ENCODE measurements around the gene VPS13C. TPM values are rescaled to one million over a fixed set of nuclear protein-coding genes. Genes with fewer than 3 reads are reported as not detected.

The VPS13C gene
- total RNA-seq, 2 experiments from 2014 or later = 68.9 to 88.8 TPM

- ATAC-seq = no peak
- H3K9me3 Mint-ChIP-seq (ENCODE audit: low read depth) = peaks cover 2% of the 10 kb centered on the region
These were observed 28.1 kb upstream of the VPS13C start for GRCh38 chr15:62088353-62088693.

DNA sequence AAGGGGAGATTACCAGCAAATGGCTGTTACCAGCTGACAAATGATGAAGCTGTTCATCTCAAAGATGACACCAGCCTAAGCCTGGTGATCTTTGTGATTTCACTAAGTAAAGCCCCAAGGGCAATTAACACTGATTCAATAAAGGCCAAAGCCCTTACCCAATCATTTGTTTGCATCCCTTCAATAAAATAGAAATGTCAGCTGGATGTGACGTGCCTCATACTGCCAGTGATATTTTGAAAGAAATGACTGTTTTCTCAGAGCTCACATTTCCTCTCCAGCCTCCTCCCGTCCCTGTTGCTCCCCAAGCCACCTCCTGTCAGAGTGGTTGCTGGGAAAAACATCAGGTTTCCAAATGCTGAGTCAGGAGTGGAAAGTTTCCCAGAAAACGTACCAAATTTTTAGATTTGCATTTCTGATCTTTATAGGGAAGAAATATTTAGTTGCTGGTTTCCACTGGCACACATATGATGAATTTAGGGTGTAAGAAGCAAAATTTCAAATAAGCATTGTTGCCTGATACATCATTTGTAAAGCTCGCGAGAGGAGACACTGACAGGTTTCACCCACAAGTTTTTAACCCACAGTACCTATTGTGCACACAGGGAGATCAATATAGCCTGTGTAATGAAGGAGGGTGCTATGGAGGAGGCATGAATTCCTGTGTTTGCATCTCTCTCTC lies 27.6 kb upstream of the VPS13C start:
- Mint-ChIP-seq H3K4me3 (no peak overlapping the region), H3K9me3 (ENCODE audit: low read depth) (peaks cover 2% of the 10 kb centered on the region), H3K4me1 (no peaks in the 10 kb centered on the region), H3K36me3 (no peaks in the 10 kb centered on the region), H3K27me3 (no peaks in the 10 kb centered on the region), H3K27ac (no peak overlapping the region)
- ATAC-seq = no peak
- DNase-seq = no peak
- CTCF ChIA-PET = interaction anchor here (1.0 kb wide), 1 partner anchor 11 kb away, joined by 3 read pairs; no protein-coding TSS in a partner anchor

More at GRCh38 chr15:62088353-62088693, 28.1 kb upstream of the VPS13C start:
- DNase-seq = no peak
- CTCF ChIA-PET = interaction anchor here (0.5 to 1.0 kb wide), 2 partner anchors 10 to 1979 kb away, joined by 3 read pairs; no protein-coding TSS in a partner anchor
- Mint-ChIP-seq H3K36me3 (no peaks in the 10 kb centered on the region), H3K27me3 (no peaks in the 10 kb centered on the region), H3K4me1 (no peaks in the 10 kb centered on the region), H3K4me3 (no peak overlapping the region), H3K27ac (no peak overlapping the region)

GRCh38 chr15:62085740-62086139 lies 25.5 kb upstream of the VPS13C start:
- Mint-ChIP-seq H3K4me3 (no peak overlapping the region), H3K27me3 (no peaks in the 10 kb centered on the region), H3K36me3 (no peaks in the 10 kb centered on the region), H3K27ac (no peak overlapping the region), H3K9me3 (ENCODE audit: low read depth) (peaks cover 2% of the 10 kb centered on the region), H3K4me1 (no peaks in the 10 kb centered on the region)
- CTCF ChIA-PET = no interaction called here
- DNase-seq = no peak
- ATAC-seq = no peak

GRCh38 chr15:62083194-62084154 lies 23.2 kb upstream of the VPS13C start:
- ATAC-seq = no peak
- Mint-ChIP-seq H3K36me3 (no peaks in the 10 kb centered on the region), H3K9me3 (ENCODE audit: low read depth) (peaks cover 2% of the 10 kb centered on the region), H3K27ac (no peak overlapping the region), H3K4me1 (no peaks in the 10 kb centered on the region), H3K27me3 (no peaks in the 10 kb centered on the region), H3K4me3 (no peak overlapping the region)
- CTCF ChIA-PET = interaction anchor here (1.1 kb wide), 1 partner anchor 9 kb away, joined by 3 read pairs; no protein-coding TSS in a partner anchor
- no peak for DNase-seq

DNA sequence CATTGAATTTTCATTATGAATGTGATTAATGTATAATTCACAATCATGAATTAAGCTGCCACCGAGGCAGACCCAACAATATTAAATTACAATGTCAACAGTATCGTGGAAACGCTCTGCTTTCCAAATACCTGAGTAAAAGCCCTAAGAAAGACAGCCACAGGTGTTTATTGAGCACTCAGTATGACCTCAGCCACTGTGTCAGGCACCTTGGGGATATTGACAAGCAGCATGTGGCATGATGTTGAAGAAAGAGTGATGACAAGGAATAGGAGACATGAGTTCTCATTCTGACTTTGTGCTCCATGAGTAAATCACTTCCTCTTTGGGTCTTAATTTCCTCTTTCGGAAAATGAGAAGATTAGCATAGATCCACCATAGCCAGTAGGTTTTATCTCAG lies 19.3 kb upstream of the VPS13C start:
- CTCF ChIA-PET = no interaction called here
- Mint-ChIP-seq H3K27ac (no peak overlapping the region), H3K4me1 (no peaks in the 10 kb centered on the region), H3K27me3 (peaks cover 3% of the 10 kb centered on the region), H3K4me3 (no peak overlapping the region), H3K9me3 (ENCODE audit: low read depth) (peaks cover 2% of the 10 kb centered on the region), H3K36me3 (no peaks in the 10 kb centered on the region)
- ATAC-seq (no peak), DNase-seq (no peak)

GRCh38 chr15:62075595-62076277 lies 15.5 kb upstream of the VPS13C start:
- CTCF ChIA-PET = interaction anchor here (1.9 kb wide), 1 partner anchor 9 kb away, joined by 5 read pairs; the partner anchor contains the start of gene C2CD4A
- DNase-seq (no peak), ATAC-seq (no peak)
- H3K27me3 Mint-ChIP-seq = peaks cover 18% of the 10 kb centered on the region
- no peaks in the 10 kb centered on the region for H3K9me3 Mint-ChIP-seq (ENCODE audit: low read depth)
- no peaks in the 10 kb centered on the region for H3K36me3 Mint-ChIP-seq
- H3K4me1 Mint-ChIP-seq = no peaks in the 10 kb centered on the region
- H3K27ac Mint-ChIP-seq = no peak overlapping the region
- no peak overlapping the region for H3K4me3 Mint-ChIP-seq

DNA sequence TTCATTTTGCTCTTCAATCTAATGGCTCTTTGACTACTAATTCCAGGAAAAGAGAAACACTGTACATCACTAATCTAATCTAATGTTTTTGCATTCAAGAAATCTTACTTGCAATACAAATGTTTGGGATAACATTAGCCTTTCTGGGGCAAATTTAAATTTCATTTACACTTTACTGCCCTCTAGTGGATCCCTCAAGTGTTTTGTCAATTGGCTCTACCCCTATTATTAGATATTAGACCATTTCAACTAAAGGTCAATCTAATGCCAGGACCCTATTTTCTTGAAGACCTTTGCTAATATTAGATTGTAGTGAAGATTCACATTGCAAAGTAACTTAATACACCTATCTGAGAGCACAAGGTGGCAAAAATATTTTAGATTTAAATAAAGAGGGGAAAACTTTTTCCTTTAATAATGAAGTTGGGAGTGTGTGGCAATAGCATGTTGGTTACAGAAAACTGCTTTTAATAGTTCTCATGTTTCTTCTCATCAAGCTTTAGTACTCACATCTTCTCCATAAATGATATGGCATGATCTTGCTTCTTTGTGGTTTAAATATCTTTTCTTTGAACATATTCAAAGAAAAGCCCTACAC lies 11.6 kb upstream of the VPS13C start:
- H3K27ac Mint-ChIP-seq = no peak overlapping the region
- CTCF ChIA-PET = interaction anchor here (0.9 to 6.0 kb wide), 3 partner anchors 11 to 238 kb away, joined by 3 to 34 read pairs (median 3); partner anchors contain the start of gene VPS13C
- H3K36me3 Mint-ChIP-seq = no peaks in the 10 kb centered on the region
- no peak overlapping the region for H3K4me3 Mint-ChIP-seq
- peaks cover 37% of the 10 kb centered on the region for H3K27me3 Mint-ChIP-seq
- H3K4me1 Mint-ChIP-seq = peaks cover 14% of the 10 kb centered on the region
- H3K9me3 Mint-ChIP-seq (ENCODE audit: low read depth) = no peaks in the 10 kb centered on the region
- ATAC-seq = no peak
- no peak for DNase-seq

- ATAC-seq (no peak), DNase-seq (no peak)
- H3K27me3 Mint-ChIP-seq = peaks cover 47% of the 10 kb centered on the region
- no peaks in the 10 kb centered on the region for H3K9me3 Mint-ChIP-seq (ENCODE audit: low read depth)
- H3K4me1 Mint-ChIP-seq = peaks cover 19% of the 10 kb centered on the region
- no peaks in the 10 kb centered on the region for H3K36me3 Mint-ChIP-seq
- no peak overlapping the region for H3K27ac Mint-ChIP-seq
- no peak overlapping the region for H3K4me3 Mint-ChIP-seq
- CTCF ChIA-PET = interaction anchor here (1.1 to 6.0 kb wide), 2 partner anchors 9 to 236 kb away, joined by 3 to 34 read pairs; partner anchors contain the start of gene VPS13C
These were observed 9.3 kb upstream of the VPS13C start for GRCh38 chr15:62069551-62069950.

GRCh38 chr15:62068810-62069167 lies 8.5 kb upstream of the VPS13C start:
- H3K36me3 Mint-ChIP-seq = no peaks in the 10 kb centered on the region
- H3K4me3 Mint-ChIP-seq = peak overlapping the region; percentile 73
- peaks cover 19% of the 10 kb centered on the region for H3K4me1 Mint-ChIP-seq
- no peak for ATAC-seq
- no peaks in the 10 kb centered on the region for H3K9me3 Mint-ChIP-seq (ENCODE audit: low read depth)
- no peak for DNase-seq
- peaks cover 43% of the 10 kb centered on the region for H3K27me3 Mint-ChIP-seq
- CTCF ChIA-PET = interaction anchor here (1.1 to 6.0 kb wide), 2 partner anchors 8 to 235 kb away, joined by 3 to 34 read pairs; partner anchors contain the start of gene VPS13C
- H3K27ac Mint-ChIP-seq = no peak overlapping the region

GRCh38 chr15:62068071-62068809 lies 8.0 kb upstream of the VPS13C start:
- H3K27ac Mint-ChIP-seq = no peak overlapping the region
- H3K9me3 Mint-ChIP-seq (ENCODE audit: low read depth) = no peaks in the 10 kb centered on the region
- no peaks in the 10 kb centered on the region for H3K36me3 Mint-ChIP-seq
- peaks cover 42% of the 10 kb centered on the region for H3K27me3 Mint-ChIP-seq
- CTCF ChIA-PET = interaction anchor here (0.8 to 6.0 kb wide), 4 partner anchors 7 to 235 kb away, joined by 3 to 34 read pairs (median 4); partner anchors contain the start of gene VPS13C
- peak overlapping the region; percentile 73 for H3K4me3 Mint-ChIP-seq
- ATAC-seq = peak; percentile 63
- H3K4me1 Mint-ChIP-seq = peaks cover 19% of the 10 kb centered on the region
- DNase-seq = no peak

- peak; percentile 73 for ATAC-seq
- no peaks in the 10 kb centered on the region for H3K9me3 Mint-ChIP-seq (ENCODE audit: low read depth)
- CTCF ChIA-PET = interaction anchor here (0.8 to 1.4 kb wide), 7 partner anchors 8 to 234 kb away, joined by 3 to 5 read pairs (median 4); no protein-coding TSS in a partner anchor
- H3K4me3 Mint-ChIP-seq = peak overlapping the region; percentile 74
- H3K4me1 Mint-ChIP-seq = peaks cover 19% of the 10 kb centered on the region
- peaks cover 39% of the 10 kb centered on the region for H3K27me3 Mint-ChIP-seq
- no peak overlapping the region for H3K27ac Mint-ChIP-seq
- no peak for DNase-seq
- no peaks in the 10 kb centered on the region for H3K36me3 Mint-ChIP-seq
These were observed 7.3 kb upstream of the VPS13C start for GRCh38 chr15:62067448-62068044.
